T-helper 17 cell (primary cell): Measurements from ENCODE around the gene AHCY. TPM values are rescaled to one million over a fixed set of nuclear protein-coding genes. Genes with fewer than 3 reads are reported as not detected.

Experiments
- ATAC-seq: fragments of 150-1000 bp; cut with Tn5 transposase; 2 replicates; pipeline ENCODE4 v1.10.0; 2021; ENCODE audit warnings: mild to moderate bottlenecking, moderate library complexity
- DNase-seq, 3 donors: peaks; one replicate each; pipeline versions ENCODE4 v3.0.0 to v3.0.0-alpha.2; 2020 to 2021
- H3K9me3 ChIP-seq: one replicate; pipeline ENCODE4 v1.7.0; 2013; ENCODE audit warnings: low read length, mild to moderate bottlenecking; ENCODE audit not compliant: control insufficient read depth, poor library complexity, severe bottlenecking
- H3K27ac Mint-ChIP-seq: one replicate; pipeline ENCODE4 v1.8.0; 2022; ENCODE audit warnings: mild to moderate bottlenecking, moderate library complexity, mixed read lengths
- H3K27me3 Mint-ChIP-seq: one replicate; pipeline ENCODE4 v1.8.0; 2022; ENCODE audit warnings: mixed read lengths
- H3K36me3 Mint-ChIP-seq: one replicate; pipeline ENCODE4 v1.8.0; 2022; ENCODE audit warnings: low read depth, mixed read lengths
- H3K4me1 Mint-ChIP-seq: one replicate; pipeline ENCODE4 v1.8.0; 2022; ENCODE audit warnings: mild to moderate bottlenecking, mixed read lengths
- H3K4me3 Mint-ChIP-seq: one replicate; pipeline ENCODE4 v1.8.0; 2022; ENCODE audit warnings: mild to moderate bottlenecking, moderate library complexity, mixed read lengths
- total RNA-seq, 4 donors: library from RNA in 2 of 4; stranded (reverse) in 2 of 4; gene quantifications; one replicate each; pipeline ENCODE4 v1.2.3 and lab custom pipeline; 2022 to 2026

The AHCY gene
- total RNA-seq, 2 donors from 2014 or later = 15.9 to 16.6 TPM

DNA sequence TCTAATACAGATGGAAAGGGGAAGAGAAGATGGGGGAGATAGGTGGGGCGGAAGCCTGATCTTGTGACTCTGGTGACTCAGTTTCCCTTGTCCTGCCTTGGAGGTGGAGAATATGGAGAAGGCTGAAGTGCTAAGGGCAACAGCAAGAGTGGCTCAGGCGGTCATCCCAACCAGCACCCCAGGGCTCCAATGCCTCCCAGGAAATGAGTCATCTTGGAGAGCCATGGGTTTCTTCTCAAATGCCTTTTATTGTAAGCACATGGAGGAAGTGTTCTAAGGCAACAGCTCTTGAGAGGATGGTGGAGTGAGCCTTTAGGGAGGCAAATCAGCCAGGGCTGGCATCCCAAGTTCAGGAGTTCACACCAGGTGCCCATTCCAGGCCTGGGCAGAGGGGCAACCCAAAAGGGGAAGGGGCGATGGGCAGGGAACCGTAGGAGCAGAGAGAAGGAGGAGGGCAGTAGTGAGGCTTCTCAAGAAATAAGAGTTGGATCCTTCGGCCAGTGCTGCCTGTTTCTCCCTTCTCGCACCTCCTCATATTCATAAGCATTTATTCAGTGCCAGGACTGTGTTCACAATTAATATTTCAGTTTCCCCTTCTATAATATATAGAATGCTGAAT lies 13.2 kb upstream of the AHCY start:
- ATAC-seq = no peak
- H3K36me3 Mint-ChIP-seq = no peaks in the 10 kb centered on the region
- no peaks in the 10 kb centered on the region for H3K9me3 ChIP-seq
- DNase-seq = no peak
- peak overlapping the region; percentile 27 for H3K27ac Mint-ChIP-seq
- peaks cover 4% of the 10 kb centered on the region for H3K4me1 Mint-ChIP-seq
- H3K27me3 Mint-ChIP-seq = peaks cover 31% of the 10 kb centered on the region
- H3K4me3 Mint-ChIP-seq = no peak overlapping the region

DNA sequence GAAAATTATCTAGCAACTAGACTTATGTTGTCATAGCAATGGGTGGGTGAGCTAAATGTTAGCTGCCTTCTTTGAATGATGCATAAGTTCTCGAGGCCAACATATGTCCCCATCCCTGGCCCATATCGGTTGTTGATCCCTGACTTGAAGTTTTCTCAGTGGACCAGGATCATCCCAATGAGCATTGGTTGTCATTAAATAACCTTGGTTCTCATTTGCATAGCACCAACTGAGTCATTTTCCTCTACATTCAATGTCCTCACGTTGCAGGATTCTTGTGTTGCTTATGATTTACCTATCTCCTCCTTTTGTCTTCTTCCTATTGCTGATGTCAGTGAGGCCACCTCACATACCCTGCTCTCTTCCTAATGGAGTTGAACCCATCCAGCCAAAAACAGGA lies 12.1 kb upstream of the AHCY start:
- H3K4me3 Mint-ChIP-seq = no peak overlapping the region
- no peak overlapping the region for H3K27ac Mint-ChIP-seq
- no peak for DNase-seq
- peaks cover 4% of the 10 kb centered on the region for H3K4me1 Mint-ChIP-seq
- peaks cover 2% of the 10 kb centered on the region for H3K36me3 Mint-ChIP-seq
- ATAC-seq = no peak
- no peaks in the 10 kb centered on the region for H3K9me3 ChIP-seq
- H3K27me3 Mint-ChIP-seq = peaks cover 29% of the 10 kb centered on the region

DNA sequence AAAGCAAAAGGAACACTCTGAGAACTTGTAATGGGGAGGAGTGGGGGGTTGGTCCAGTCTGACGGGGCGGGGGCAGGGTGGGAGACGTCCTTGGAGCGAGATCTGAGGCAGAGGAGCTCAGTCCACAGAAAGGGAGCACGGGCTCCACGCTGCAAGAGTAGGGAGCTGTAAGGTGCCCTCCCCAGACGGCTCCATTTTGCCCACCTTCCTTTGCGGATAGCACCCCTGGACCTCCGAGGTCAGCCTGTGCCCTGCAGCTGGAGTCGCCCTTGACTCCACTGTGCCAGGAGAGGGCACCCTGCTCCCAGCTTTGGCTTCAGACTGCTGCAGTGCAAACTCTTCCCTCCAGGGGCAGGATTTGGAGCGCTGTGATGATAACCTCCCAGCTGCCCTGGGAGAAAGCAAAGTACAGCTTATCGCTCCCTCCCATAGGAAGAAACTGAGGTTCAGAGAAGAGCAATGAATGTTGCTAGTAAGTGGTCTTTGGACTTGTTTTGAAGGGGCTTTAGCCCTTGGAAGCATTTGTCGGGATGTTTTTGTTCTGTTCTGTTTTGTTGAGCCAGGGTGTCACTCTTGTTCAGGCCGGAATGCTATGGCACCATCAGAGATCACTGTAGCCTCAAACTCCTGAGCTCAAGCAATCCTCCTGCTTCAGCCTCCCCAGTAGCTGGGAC lies 9.5 kb upstream of the AHCY start:
- H3K9me3 ChIP-seq = no peaks in the 10 kb centered on the region
- ATAC-seq (peak; percentile 100), DNase-seq (peak; percentile 68 to 82 (median 73))
- Mint-ChIP-seq H3K27ac (no peak overlapping the region), H3K4me1 (peaks cover 3% of the 10 kb centered on the region), H3K4me3 (no peak overlapping the region), H3K36me3 (peaks cover 2% of the 10 kb centered on the region), H3K27me3 (peaks cover 25% of the 10 kb centered on the region)

DNA sequence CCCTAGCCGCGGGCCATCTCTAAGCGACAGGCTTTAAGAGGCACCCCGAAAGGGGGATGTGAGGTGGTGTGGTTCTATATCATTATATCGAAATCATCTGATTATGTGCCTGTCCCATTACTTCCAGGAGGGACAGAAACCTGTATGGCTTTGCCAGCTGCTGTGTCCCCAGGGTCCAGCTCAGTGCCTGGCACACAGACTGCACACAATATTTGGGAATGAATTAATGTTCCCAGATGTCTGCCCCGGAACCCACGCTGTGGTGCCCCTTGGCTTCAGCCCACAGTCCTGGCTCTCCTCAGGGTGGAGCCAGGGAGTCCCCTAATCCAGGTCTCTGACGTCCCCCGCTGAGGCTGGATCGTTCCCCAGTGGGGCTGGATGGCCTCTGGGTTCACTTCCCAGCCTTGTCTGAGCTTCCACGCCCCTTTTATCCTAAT lies 8.9 kb upstream of the AHCY start:
- Mint-ChIP-seq H3K27me3 (peaks cover 25% of the 10 kb centered on the region), H3K4me3 (no peak overlapping the region), H3K27ac (no peak overlapping the region), H3K4me1 (peaks cover 3% of the 10 kb centered on the region), H3K36me3 (peaks cover 2% of the 10 kb centered on the region)
- DNase-seq (no peak), ATAC-seq (no peak)
- H3K9me3 ChIP-seq = no peaks in the 10 kb centered on the region

DNA sequence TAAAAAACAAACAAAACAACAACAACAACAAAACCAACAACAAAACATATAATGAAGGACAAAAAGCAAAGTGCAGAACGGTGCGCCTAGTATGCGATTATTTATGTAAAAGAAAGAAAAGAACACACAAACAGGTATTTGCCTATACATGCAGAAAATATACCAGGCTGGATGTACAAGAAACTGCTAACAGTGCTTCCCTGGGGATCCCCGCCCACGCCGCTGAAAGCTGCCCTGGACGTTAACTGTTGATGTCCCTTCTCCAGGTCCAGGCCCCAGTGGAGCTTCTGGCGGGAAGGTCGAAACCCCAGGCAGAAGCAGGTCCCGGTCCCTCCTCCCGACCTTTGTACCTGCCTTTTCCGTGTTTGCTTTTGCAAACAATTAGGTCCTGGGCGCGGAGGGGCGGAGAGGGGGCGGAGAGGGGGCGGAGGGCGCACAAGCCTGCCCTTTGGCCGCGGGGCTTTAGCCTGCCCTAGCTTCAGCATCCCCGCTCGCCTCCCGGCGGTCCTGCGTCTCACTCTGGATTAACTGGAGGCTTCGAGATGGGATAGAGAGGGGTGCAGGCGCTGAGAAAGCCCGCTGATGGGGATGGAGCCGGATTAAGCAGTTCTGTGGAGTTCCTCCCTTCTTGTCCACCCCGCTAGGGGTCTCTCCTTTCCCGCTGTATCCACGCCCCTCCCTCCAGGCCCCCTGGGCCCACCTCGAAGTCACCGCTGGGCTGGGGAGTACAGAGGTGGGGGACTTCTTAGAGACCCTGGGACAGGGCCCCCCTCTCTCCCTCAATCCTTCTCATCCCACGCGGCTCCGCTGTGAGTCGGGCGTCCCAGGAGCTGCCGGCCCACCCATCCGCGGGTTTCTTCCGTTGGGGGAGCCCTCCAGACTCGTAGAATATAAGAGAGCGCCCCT lies 8.2 kb upstream of the AHCY start:
- ATAC-seq = no peak
- Mint-ChIP-seq H3K27me3 (peaks cover 25% of the 10 kb centered on the region), H3K27ac (no peak overlapping the region), H3K36me3 (peaks cover 2% of the 10 kb centered on the region), H3K4me1 (peaks cover 3% of the 10 kb centered on the region), H3K4me3 (no peak overlapping the region)
- H3K9me3 ChIP-seq = no peaks in the 10 kb centered on the region
- no peak for DNase-seq

DNA sequence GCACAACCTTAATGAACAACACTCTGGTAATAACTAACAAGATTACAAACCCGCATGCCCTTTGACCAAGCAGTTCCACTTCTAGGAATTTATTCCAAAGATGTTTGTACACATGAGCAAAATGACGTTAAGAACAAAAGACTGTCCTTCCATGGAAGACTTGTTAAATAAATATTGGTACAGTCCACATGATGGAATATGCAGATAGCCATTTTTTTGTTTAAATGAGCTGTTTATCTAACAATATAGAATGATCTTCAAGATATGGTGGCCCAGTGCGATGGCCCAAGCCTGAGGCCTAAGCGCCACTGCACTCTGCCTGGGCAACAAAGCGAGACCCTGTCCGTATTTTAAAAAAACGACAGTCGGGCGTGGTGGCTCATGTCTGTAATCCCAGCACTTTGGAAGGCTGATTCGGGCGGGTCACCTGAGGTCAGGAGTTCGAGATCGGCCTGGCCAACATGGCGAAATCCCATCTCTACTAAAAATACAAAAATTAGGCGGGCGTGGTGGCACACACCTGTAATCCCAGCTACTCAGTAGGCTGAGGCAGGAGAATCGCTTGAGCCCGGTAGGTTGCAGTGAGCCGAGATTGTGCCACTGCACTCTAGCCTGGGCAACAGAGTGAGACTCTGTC lies 7.4 kb upstream of the AHCY start:
- Mint-ChIP-seq H3K27me3 (peaks cover 21% of the 10 kb centered on the region), H3K36me3 (peaks cover 2% of the 10 kb centered on the region), H3K4me1 (peaks cover 3% of the 10 kb centered on the region), H3K4me3 (no peak overlapping the region), H3K27ac (peak overlapping the region; percentile 19)
- DNase-seq (no peak), ATAC-seq (no peak)
- no peaks in the 10 kb centered on the region for H3K9me3 ChIP-seq

DNA sequence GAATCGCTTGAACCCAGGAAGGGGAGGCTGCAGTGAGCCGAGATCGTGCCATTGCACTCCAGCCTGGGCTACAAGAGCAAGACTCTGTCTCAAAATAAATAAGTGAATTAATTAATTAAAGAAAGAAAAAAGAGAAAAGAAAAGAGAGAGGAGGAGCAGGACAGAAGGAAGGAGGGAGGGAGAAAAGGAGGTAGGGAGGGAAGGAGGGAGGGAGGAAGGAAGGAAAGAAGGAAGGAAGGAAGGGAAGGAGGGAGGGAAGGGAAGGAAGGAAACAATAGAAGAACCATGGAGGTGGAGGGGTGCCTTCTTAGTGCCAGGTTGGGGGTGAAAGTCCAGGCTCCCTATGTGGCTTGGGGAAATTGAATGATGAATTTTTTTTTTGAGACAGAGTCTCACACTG lies 6.5 kb upstream of the AHCY start:
- no peak overlapping the region for H3K4me3 Mint-ChIP-seq
- peaks cover 3% of the 10 kb centered on the region for H3K4me1 Mint-ChIP-seq
- ATAC-seq = no peak
- H3K27me3 Mint-ChIP-seq = peaks cover 18% of the 10 kb centered on the region
- no peak for DNase-seq
- H3K27ac Mint-ChIP-seq = no peak overlapping the region
- peaks cover 2% of the 10 kb centered on the region for H3K36me3 Mint-ChIP-seq
- no peaks in the 10 kb centered on the region for H3K9me3 ChIP-seq

DNA sequence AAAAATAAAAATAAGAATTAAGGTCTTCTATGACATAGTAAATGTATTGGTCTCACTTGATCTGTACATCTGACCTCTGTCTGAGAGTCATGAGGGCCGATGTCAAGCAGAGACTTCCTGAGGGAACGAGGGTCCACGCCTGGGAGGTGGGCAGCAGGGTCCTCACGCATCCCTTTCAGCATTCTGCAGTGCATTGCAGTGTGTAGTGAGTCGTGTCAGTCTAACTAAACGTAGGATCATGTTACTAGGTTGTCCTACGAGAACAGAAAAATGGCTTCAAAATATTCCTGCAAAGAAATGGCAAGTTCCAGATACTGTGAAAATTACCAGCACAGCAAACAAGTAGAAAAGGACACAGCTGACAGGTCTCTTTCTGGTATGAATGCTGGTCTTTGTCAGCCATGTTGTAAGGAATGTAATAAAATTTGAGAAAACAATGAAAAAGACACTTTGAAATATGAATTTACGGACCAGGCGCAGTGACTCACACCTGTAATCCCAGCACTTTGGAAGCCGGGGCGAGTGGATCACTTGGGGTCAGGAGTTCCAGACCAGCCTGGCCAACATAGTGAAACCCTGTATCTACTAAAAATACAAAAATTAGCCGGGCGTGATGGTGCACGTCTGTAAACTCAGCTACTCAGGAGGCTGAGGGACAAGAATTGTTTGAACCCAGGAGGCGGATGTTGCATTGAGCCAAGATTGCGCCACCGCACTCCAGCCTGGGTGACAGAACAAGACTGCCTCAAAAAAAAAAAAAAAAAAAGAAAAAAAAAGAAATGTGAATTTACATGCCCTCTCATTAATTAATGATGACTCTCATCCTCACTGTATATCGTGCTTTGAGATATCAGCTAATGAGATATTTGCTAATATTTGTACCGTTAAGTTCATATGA lies 2.4 kb upstream of the AHCY start:
- H3K4me1 Mint-ChIP-seq = peaks cover 5% of the 10 kb centered on the region
- no peak overlapping the region for H3K27ac Mint-ChIP-seq
- peaks cover 2% of the 10 kb centered on the region for H3K27me3 Mint-ChIP-seq
- no peak for ATAC-seq
- H3K4me3 Mint-ChIP-seq = no peak overlapping the region
- no peaks in the 10 kb centered on the region for H3K9me3 ChIP-seq
- no peaks in the 10 kb centered on the region for H3K36me3 Mint-ChIP-seq
- DNase-seq = no peak

DNA sequence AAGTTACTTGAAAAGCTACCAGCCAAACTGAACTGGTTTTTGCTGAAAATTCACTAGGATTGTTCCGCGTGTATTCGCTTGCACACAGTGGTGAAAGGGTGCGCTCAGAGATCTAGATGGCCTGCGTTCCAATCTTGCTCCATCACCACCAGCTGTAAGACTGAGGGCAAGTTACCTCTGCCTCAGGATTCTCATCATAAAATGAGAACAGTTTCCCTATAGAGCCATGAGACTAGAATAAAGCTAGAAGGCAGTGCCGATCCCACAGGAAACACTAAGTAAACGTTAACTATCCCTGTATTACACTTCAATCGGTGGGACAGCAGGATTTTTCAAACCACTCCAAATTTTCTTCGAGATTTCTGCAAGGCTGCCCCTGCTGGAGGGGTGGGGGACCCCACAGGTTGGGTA lies 838 bp downstream of the AHCY start:
- DNase-seq = no peak
- no peak for ATAC-seq

DNA sequence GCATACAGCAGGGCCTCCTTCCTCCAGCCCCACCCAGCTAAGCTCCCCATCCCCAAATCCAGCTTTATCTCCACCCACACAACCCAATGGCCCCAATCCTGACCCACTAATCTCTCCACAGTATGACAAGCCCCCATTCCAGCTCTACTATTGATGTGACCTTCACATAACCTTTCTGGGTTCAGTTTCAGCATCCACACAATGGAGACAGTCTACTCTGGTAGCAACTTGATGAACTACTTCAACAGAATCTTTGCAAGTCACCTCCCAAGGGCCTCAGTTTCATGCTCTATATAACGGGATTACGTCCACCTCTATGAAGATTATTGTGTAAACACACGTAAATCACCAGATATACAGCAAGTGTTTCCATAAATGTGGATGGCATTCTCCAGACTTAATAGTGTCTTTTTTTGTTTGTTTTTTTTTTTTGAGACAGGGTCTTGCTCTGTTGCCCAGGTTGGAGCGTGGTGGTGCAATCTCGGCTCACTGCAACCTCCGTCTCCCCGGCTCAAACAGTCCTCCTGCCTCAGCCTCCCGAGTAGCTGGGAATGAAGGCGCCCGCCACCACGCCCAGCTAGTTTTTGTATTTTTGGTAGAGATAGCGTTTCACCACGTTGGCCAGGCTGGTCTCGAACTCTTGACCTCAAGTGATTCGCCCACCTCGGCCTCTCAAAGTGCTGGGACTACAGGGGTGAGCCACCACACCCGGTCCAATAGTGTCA lies 1.4 kb downstream of the AHCY start:
- H3K27ac Mint-ChIP-seq = peak overlapping the region; percentile 93
- ATAC-seq (no peak), DNase-seq (no peak)
- no peaks in the 10 kb centered on the region for H3K36me3 Mint-ChIP-seq
- H3K4me3 Mint-ChIP-seq = peak overlapping the region; percentile 91
- peaks cover 7% of the 10 kb centered on the region for H3K4me1 Mint-ChIP-seq
- H3K27me3 Mint-ChIP-seq = no peaks in the 10 kb centered on the region
- no peaks in the 10 kb centered on the region for H3K9me3 ChIP-seq

More for the DNA sequence above, 838 bp downstream of the AHCY start:
- no peaks in the 10 kb centered on the region for H3K27me3 Mint-ChIP-seq
- no peaks in the 10 kb centered on the region for H3K36me3 Mint-ChIP-seq
- peak overlapping the region; percentile 91 for H3K4me3 Mint-ChIP-seq
- no peaks in the 10 kb centered on the region for H3K9me3 ChIP-seq
- H3K4me1 Mint-ChIP-seq = peaks cover 5% of the 10 kb centered on the region
- peak overlapping the region; percentile 93 for H3K27ac Mint-ChIP-seq

DNA sequence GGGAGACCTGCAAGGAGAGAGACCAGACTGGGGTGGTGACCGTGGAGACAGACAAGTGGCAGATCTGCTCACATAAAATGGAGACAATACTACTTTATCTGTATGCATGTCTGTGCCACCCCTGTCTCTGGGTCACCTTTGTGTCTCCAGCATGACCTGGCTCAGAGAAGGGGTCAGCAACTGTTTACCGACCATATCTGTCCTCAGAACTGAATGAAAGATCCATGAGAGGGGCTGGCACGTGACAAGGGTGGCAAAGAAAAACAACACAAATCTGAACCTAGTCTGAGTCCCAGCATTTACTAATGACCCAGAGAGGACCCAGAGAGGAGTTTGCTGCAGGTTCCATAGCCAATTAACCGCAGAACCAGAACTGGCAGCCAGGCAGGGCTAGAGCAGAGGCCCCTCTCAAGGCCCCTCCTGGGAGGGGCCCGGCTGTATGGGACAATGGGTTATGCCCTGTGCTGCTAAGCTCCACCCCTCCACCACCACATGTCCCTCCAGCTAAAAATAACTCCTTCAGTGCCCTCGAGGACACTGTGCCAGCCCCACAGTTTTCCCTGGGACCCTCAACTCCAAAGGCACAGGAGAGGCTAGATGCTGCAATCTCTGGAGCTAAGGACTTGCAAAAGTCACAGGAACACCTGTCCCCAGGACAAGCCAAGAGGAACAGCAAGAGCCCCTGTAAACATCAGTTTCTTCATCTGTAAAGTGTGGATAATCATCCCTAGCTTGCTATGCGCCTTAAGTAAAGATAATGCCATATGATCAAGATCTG lies 2.2 kb downstream of the AHCY start:
- DNase-seq (no peak), ATAC-seq (no peak)
- no peak overlapping the region for H3K27ac Mint-ChIP-seq
- H3K4me3 Mint-ChIP-seq = peak overlapping the region; percentile 31
- H3K4me1 Mint-ChIP-seq = peaks cover 8% of the 10 kb centered on the region
- H3K27me3 Mint-ChIP-seq = no peaks in the 10 kb centered on the region
- no peaks in the 10 kb centered on the region for H3K9me3 ChIP-seq
- H3K36me3 Mint-ChIP-seq = no peaks in the 10 kb centered on the region
